B cell (primary cell): ENCODE data around the gene PSTPIP1. TPM values are rescaled to one million over a fixed set of nuclear protein-coding genes. Genes with fewer than 3 reads are reported as not detected.

ENCODE experiments used
- ATAC-seq: fragments of 200-7000 bp; cut with Tn5 transposase; one replicate; pipeline ENCODE4 v1.10.0; 2021; ENCODE audit warnings: low read depth, mild to moderate bottlenecking, moderate number of reproducible peaks, moderate library complexity
- CTCF ChIA-PET: fragments of 350-600 bp; sonication (Branson Sonifier 250); formaldehyde crosslinking; loops from one replicate; lab custom pipeline; 2021; ENCODE audit warnings: antibody characterized with exemption, inconsistent platforms; lab: Charles Lee
- POLR2A ChIA-PET: fragments of 350-600 bp; sonication (Branson Sonifier 250); formaldehyde crosslinking; loops from one replicate; lab custom pipeline; 2021; ENCODE audit warnings: antibody characterized with exemption; lab: Charles Lee
- DNase-seq: peaks from one replicate; pipeline ENCODE4 v3.0.0; 2013
- H2AFZ ChIP-seq: 2 replicates; pipeline ENCODE4 v1.6.1; 2012; ENCODE audit warnings: mild to moderate bottlenecking, low read depth, low read length; ENCODE audit not compliant: insufficient read depth, poor library complexity, severe bottlenecking
- H3K27ac ChIP-seq, 2 donors: 1 replicate in 1 of 2; 2 replicates in 1 of 2; pipeline ENCODE4 v1.5.1; 2012 to 2013; ENCODE audit warnings: low read length in 2 of 2, mild to moderate bottlenecking in 2 of 2, moderate library complexity in 1 of 2
- H3K27me3 ChIP-seq, 4 experiments: fragments of 200-600 bp in 1 of 4; sonication (generic) in 1 of 4; replicated peaks in 1 of 4; 1 replicate in 2 of 4; 2 replicates in 2 of 4; pipeline versions ENCODE4 v1.6.1 to v1.7.0; 2013 to 2016; ENCODE audit warnings: low read length in 3 of 4, mild to moderate bottlenecking in 2 of 4, mixed read lengths in 1 of 4, moderate library complexity in 1 of 4; ENCODE audit not compliant: insufficient read depth in 4 of 4, control insufficient read depth in 3 of 4; ENCODE audit errors: control extremely low read depth in 1 of 4
- H3K36me3 ChIP-seq, 2 experiments: replicated peaks in 1 of 2; 1 replicate in 1 of 2; 2 replicates in 1 of 2; pipeline versions ENCODE4 v1.6.1 to v1.7.1; 2013; ENCODE audit warnings: low read length in 1 of 2; ENCODE audit not compliant: insufficient read depth in 2 of 2, control insufficient read depth in 1 of 2; ENCODE audit errors: control extremely low read depth in 1 of 2, extremely low read depth in 1 of 2
- H3K4me1 ChIP-seq, 2 donors: fragments of 200-600 bp in 1 of 2; sonication (generic) in 1 of 2; 1 replicate in 1 of 2; 2 replicates in 1 of 2; pipeline versions ENCODE4 v1.5.1 to v1.6.1; 2013 to 2017; ENCODE audit warnings: low read length in 2 of 2; ENCODE audit not compliant: control insufficient read depth in 2 of 2, insufficient read depth in 2 of 2
- H3K4me2 ChIP-seq: replicated peaks from 2 replicates; pipeline ENCODE3; 2012; ENCODE audit warnings: mild to moderate bottlenecking, low read depth, low read length; ENCODE audit not compliant: poor library complexity, severe bottlenecking
- H3K4me3 ChIP-seq, 5 experiments: fragments of 200-600 bp in 1 of 5; sonication (generic) in 1 of 5; 1 replicate in 3 of 5; 2 replicates in 2 of 5; pipeline versions ENCODE4 v1.5.1 to v1.7.0; 2011 to 2016; ENCODE audit warnings: low read length in 4 of 5, mild to moderate bottlenecking in 4 of 5, low read depth in 2 of 5, control low read depth in 1 of 5, moderate library complexity in 1 of 5; ENCODE audit not compliant: insufficient read depth in 1 of 5; ENCODE audit errors: control extremely low read depth in 1 of 5, extremely low read depth in 1 of 5
- H3K79me2 ChIP-seq: fragments of 200-600 bp; sonication (generic); one replicate; pipeline ENCODE4 v1.6.0; 2016; ENCODE audit warnings: low read length; ENCODE audit not compliant: control insufficient read depth, insufficient read depth
- H3K9ac ChIP-seq: fragments of 200-600 bp; sonication (generic); 2 replicates; pipeline ENCODE4 v1.6.1; 2017; ENCODE audit warnings: mild to moderate bottlenecking, low read length, moderate library complexity
- H3K9me3 ChIP-seq, 3 donors: one replicate each; pipeline versions ENCODE4 v1.6.1 to v1.7.1; 2013; ENCODE audit warnings: low read length in 2 of 3; ENCODE audit not compliant: control insufficient read depth in 2 of 3, insufficient read depth in 1 of 3; ENCODE audit errors: control extremely low read depth in 1 of 3
- H4K20me1 ChIP-seq: 2 replicates; pipeline ENCODE4 v1.6.0; 2012; ENCODE audit warnings: mild to moderate bottlenecking, low read length; ENCODE audit not compliant: insufficient read depth, control insufficient read depth, poor library complexity, severe bottlenecking
- H3K27ac Mint-ChIP-seq: one replicate; pipeline ENCODE4 v1.8.0; 2021; ENCODE audit warnings: mixed read lengths
- H3K27me3 Mint-ChIP-seq: one replicate; pipeline ENCODE4 v1.8.0; 2021; ENCODE audit warnings: mixed read lengths
- H3K4me1 Mint-ChIP-seq: one replicate; pipeline ENCODE4 v1.8.0; 2021; ENCODE audit warnings: mixed read lengths
- H3K4me3 Mint-ChIP-seq: one replicate; pipeline ENCODE4 v1.8.0; 2021; ENCODE audit warnings: mixed read lengths
- H3K9me3 Mint-ChIP-seq: one replicate; pipeline ENCODE4 v1.8.0; 2022; ENCODE audit warnings: mixed read lengths; ENCODE audit not compliant: insufficient read depth
- CTCF ChIP-seq: fragments of 200-600 bp; IDR thresholded peaks from one replicate; pipeline ENCODE4 v1.8.0; 2022; ENCODE audit warnings: antibody characterized with exemption, mild to moderate bottlenecking
- EZH2 ChIP-seq: IDR thresholded peaks from 2 replicates; pipeline ENCODE4 v1.6.1; 2012; ENCODE audit warnings: borderline replicate concordance, low read depth, mild to moderate bottlenecking, moderate library complexity, low read length; ENCODE audit not compliant: insufficient read depth, poor library complexity, severe bottlenecking
- WGBS: methylation state at CpG from one replicate; pipeline ENCODE4 v1.1.5; 2013; ENCODE audit warnings: missing lambda C conversion rate; ENCODE audit not compliant: insufficient coverage; 5-methylcytosine and 5-hydroxymethylcytosine counted together
- intact Hi-C: fragments of 100-400 bp; cut with micrococcal nuclease; formaldehyde crosslinking; loops from one replicate; pipeline ENCODE4 v1.10.0; 2022
- polyA plus RNA-seq: library from polyadenylated mRNA; depleted of rRNA; stranded (reverse); fragments of >200 nt; gene quantifications from 2 replicates; pipeline ENCODE4 v1.2.3, GENCODE V29; 2012
- total RNA-seq, 2 donors: library from RNA; stranded (reverse); fragments of 120-200 nt in 1 of 2; gene quantifications; 1 replicate in 1 of 2; 2 replicates in 1 of 2; pipeline versions ENCODE4 v1.2.3 to v1.2.4, GENCODE V29; 2013 to 2022

Gene PSTPIP1
- total and polyA plus RNA-seq, 2 donors (not counting 1 experiment from before 2014, with no cell fraction given), result 69.0 to 79.3 TPM

- WGBS, result 94% methylated on average over 19 of the region's 21 CpGs
- H3K9me3 Mint-ChIP-seq, result no peaks in the 10 kb centered on the region
- Histone ChIP-seq H4K20me1 (peaks cover 22% of the 10 kb centered on the region), H3K4me2 (no peak overlapping the region), H3K4me3 (no peak overlapping the region), H3K4me1 (peaks cover 12 to 27% of the 10 kb centered on the region in 2 donors), H3K9me3 (no peaks in the 10 kb centered on the region), H3K79me2 (no peaks in the 10 kb centered on the region), H3K27me3 (no peaks in the 10 kb centered on the region), H3K9ac (no peak overlapping the region), H3K27ac (no peak overlapping the region), H3K36me3 (peaks cover 0 to 31% of the 10 kb centered on the region in 2 experiments), H2AFZ (no peak overlapping the region)
- CTCF ChIA-PET, result interaction anchor here (0.7 to 7.5 kb wide), 6 partner anchors 26 to 795 kb away, joined by 3 to 67 read pairs (median 4); no protein-coding TSS in a partner anchor
- H3K4me1 Mint-ChIP-seq, result peaks cover 18% of the 10 kb centered on the region
- no peak overlapping the region for H3K4me3 Mint-ChIP-seq
- intact Hi-C loops, result loop anchor here (2.0 to 5.0 kb wide), 3 partner anchors 38 to 792 kb away; no protein-coding TSS in a partner anchor
- DNase-seq (peak; percentile 13), ATAC-seq (no peak)
- no peak for TF ChIP-seq CTCF
- no peak for TF ChIP-seq EZH2
- H3K27ac Mint-ChIP-seq, result peak overlapping the region; percentile 56
- H3K27me3 Mint-ChIP-seq, result no peaks in the 10 kb centered on the region
- POLR2A ChIA-PET, result no interaction called here
Observed at GRCh38 chr15:77029166-77030047, 34.5 kb downstream of the PSTPIP1 start.
